Kidney epithelial cell (primary cell): Measurements from ENCODE around the gene CNTN5. TPM values are rescaled to one million over a fixed set of nuclear protein-coding genes. Genes with fewer than 3 reads are reported as not detected.

Experiments
- DNase-seq: peaks from one replicate; pipeline ENCODE4 v3.0.0-alpha.2; 2010; ENCODE audit warnings: low read depth
- H3K27me3 ChIP-seq: 2 replicates; pipeline ENCODE4 v1.6.0; 2011; ENCODE audit warnings: low read length; ENCODE audit not compliant: control insufficient read depth, insufficient read depth
- H3K36me3 ChIP-seq: 2 replicates; pipeline ENCODE4 v1.5.1; 2011; ENCODE audit warnings: low read length; ENCODE audit not compliant: control insufficient read depth, insufficient read depth
- H3K4me3 ChIP-seq: 2 replicates; pipeline ENCODE4 v1.5.1; 2011; ENCODE audit warnings: low read depth, mild to moderate bottlenecking, control low read depth, low read length
- total RNA-seq: library from RNA; depleted of rRNA; stranded (reverse); fragments of >200 nt; gene quantifications from 2 replicates; pipeline ENCODE4 v1.2.3, GENCODE V29; 2015
- TF ChIP-seq, protein P1 (sequence below): IDR thresholded peaks from 2 replicates; pipeline ENCODE4 v1.5.1; 2011; ENCODE audit warnings: mild to moderate bottlenecking, moderate library complexity, low read length, control low read depth, inconsistent platforms; ENCODE audit not compliant: insufficient read depth, poor library complexity, severe bottlenecking

Gene CNTN5
- total RNA-seq, 1 donor from 2014 or later: 0.29 TPM

GRCh38 chr11:99229544-99229943 lies 208.8 kb downstream of the CNTN5 start:
- Histone ChIP-seq H3K36me3 (no peaks in the 10 kb centered on the region), H3K27me3 (no peaks in the 10 kb centered on the region), H3K4me3 (no peak overlapping the region)
- TF ChIP-seq, protein P1, sequence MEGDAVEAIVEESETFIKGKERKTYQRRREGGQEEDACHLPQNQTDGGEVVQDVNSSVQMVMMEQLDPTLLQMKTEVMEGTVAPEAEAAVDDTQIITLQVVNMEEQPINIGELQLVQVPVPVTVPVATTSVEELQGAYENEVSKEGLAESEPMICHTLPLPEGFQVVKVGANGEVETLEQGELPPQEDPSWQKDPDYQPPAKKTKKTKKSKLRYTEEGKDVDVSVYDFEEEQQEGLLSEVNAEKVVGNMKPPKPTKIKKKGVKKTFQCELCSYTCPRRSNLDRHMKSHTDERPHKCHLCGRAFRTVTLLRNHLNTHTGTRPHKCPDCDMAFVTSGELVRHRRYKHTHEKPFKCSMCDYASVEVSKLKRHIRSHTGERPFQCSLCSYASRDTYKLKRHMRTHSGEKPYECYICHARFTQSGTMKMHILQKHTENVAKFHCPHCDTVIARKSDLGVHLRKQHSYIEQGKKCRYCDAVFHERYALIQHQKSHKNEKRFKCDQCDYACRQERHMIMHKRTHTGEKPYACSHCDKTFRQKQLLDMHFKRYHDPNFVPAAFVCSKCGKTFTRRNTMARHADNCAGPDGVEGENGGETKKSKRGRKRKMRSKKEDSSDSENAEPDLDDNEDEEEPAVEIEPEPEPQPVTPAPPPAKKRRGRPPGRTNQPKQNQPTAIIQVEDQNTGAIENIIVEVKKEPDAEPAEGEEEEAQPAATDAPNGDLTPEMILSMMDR: no peak
- DNase-seq: no peak

DNA sequence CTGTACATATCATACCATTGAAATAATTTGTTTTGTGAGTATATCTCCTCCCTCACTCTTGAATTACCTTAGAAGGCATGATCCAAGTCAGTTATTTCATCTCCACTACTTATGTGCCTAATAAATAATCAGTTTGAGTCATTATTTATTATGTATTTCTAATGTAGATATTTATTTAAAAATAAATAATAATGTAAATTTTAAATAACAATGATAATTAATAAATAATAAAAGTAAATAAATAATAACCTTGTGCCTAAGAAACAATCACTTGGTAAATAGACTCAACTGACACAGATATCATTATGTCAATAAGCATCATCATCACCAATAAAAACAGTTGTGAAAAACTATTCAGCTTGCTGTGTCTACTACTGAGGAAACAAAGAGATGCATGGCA lies 213.8 kb downstream of the CNTN5 start:
- H3K36me3 ChIP-seq: no peaks in the 10 kb centered on the region
- no peak overlapping the region for H3K4me3 ChIP-seq
- H3K27me3 ChIP-seq: no peaks in the 10 kb centered on the region
- TF ChIP-seq, protein P1: no peak
- DNase-seq: no peak

DNA sequence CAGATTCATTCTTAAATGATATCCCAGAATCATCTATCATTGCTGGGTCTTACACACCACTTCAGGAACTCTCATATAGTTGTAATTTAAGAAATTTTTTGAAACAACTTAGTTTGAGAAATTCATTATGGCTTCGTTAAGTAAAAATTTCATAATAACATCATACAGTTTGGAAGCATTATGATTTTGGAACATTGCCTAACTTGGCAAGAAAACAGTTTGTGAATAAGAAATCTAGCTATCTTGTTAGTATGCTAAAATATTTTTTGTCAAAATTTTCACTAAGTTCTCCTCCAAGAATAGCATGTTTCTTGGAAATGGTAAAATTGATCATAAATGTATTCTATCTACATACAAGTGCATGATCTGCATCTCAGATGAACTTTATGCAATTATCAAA lies 217.7 kb downstream of the CNTN5 start:
- Histone ChIP-seq H3K36me3 (no peaks in the 10 kb centered on the region), H3K27me3 (no peaks in the 10 kb centered on the region), H3K4me3 (no peak overlapping the region)
- TF ChIP-seq, protein P1: no peak
- no peak for DNase-seq

DNA sequence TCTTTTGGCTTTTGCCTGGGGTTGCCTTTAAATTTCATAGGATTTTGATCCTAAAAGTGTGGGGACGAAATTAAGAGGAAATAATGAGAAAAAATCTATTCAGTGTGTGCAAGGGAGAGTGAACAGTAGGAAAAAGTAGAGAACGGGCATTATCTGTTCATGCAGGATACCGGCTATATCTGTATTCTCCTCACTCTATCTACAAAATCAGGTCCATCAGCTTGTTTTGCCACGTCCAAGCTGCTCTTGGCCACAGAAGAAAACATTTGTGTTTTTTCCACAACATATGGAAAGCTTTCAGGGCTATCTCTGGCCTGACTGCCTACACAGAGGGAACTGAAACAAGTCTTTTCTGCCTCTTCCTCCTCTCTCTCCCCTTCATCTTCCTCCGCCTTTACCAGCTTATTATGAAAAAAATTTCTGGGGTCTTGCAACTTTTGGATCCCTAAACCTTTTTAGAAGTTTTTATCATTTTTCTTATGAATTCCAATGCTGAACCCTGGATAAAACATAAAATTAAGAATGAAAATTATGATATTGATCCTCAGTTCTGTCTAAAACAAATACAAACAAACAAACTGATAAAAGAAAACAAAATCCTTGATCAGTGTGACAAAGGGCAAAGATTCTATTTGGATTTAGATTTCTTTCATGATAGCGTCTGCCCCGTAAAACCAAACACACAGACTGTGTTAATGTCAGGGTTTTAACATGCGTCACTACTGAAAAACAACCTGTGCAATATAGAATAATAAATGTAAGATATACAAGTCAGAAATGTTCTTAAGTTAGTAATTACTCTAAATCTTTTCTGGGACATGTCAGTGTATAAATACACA lies 219.7 kb downstream of the CNTN5 start:
- Histone ChIP-seq H3K4me3 (no peak overlapping the region), H3K27me3 (no peaks in the 10 kb centered on the region), H3K36me3 (no peaks in the 10 kb centered on the region)
- no peak for DNase-seq
- TF ChIP-seq, protein P1: no peak

DNA sequence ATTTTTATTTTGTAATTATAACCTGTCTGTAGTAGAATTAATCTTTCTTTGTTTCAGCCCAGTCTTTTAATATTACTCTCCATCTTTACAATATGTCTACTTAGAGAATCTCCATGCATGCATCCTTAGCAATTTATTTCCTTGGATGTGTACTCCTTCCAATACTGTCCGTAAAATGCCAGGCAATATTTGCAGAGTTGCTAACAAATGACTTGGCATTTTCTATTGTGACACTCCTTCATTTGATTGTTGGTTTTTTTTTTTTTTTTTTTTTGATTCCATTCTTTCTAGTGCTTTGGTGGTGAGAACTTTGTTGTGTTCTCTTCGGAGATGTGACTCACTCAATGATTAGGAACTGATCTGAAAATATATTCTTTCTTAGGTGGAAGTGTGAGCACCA lies 220.3 kb downstream of the CNTN5 start:
- H3K4me3 ChIP-seq: no peak overlapping the region
- TF ChIP-seq, protein P1: no peak
- no peak for DNase-seq
- no peaks in the 10 kb centered on the region for H3K27me3 ChIP-seq
- H3K36me3 ChIP-seq: no peaks in the 10 kb centered on the region

DNA sequence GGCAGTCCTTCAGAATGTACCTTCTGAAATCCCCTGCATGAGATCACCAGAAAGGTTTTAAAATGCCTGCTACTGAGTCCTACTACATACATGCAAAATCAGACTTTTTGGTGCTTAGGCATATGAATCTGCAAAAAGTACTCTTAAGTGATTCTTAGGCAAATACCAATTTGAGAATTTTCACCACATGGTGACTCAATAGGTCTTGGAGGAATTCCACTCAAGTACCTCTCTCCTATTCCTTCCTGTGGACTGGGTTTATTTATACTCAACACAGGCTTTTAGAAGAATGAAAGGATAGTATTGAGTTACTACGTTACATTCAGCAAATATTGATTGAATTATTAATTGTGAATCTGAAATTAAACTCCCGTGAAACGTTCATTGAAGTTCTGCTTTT lies 223.9 kb downstream of the CNTN5 start:
- Histone ChIP-seq H3K4me3 (no peak overlapping the region), H3K27me3 (no peaks in the 10 kb centered on the region), H3K36me3 (no peaks in the 10 kb centered on the region)
- DNase-seq: no peak
- TF ChIP-seq, protein P1: no peak
